Neural cell (in vitro differentiated cells): ENCODE measurements around the gene KLRC2. TPM values are rescaled to one million over a fixed set of nuclear protein-coding genes. Genes with fewer than 3 reads are reported as not detected.

ENCODE experiments used
- H2AFZ ChIP-seq: fragments of 200-600, 300-800 bp; sonication (generic), shearing (Covaris generic); 2 replicates; pipeline ENCODE4 v1.6.0; 2014; ENCODE audit warnings: low read depth, mild to moderate bottlenecking, antibody characterized with exemption, low read length, moderate library complexity
- H3F3A ChIP-seq: fragments of 200-600 bp; shearing (Covaris generic); 2 replicates; pipeline ENCODE4 v1.6.1; 2016; ENCODE audit warnings: mild to moderate bottlenecking, moderate library complexity, mixed read lengths, antibody characterized with exemption, low read length; ENCODE audit not compliant: insufficient read depth, poor library complexity, severe bottlenecking
- H3K27ac ChIP-seq: fragments of 200-600, 300-800 bp; sonication (generic), shearing (Covaris generic); 2 replicates; pipeline ENCODE4 v1.5.1; 2014; ENCODE audit warnings: mild to moderate bottlenecking, low read length, moderate library complexity
- H3K27me3 ChIP-seq: fragments of 300-800, 200-600 bp; sonication (generic), shearing (Covaris generic); 2 replicates; pipeline ENCODE4 v1.6.0; 2014; ENCODE audit warnings: mild to moderate bottlenecking, low read depth, low read length, moderate library complexity; ENCODE audit not compliant: insufficient read depth
- H3K36me3 ChIP-seq: fragments of 300-800, 200-600 bp; sonication (generic), shearing (Covaris generic); 2 replicates; pipeline ENCODE4 v1.5.1; 2014; ENCODE audit warnings: mild to moderate bottlenecking, antibody characterized with exemption, low read length, moderate library complexity; ENCODE audit not compliant: insufficient read depth
- H3K4me2 ChIP-seq: fragments of 300-800, 200-600 bp; sonication (generic), shearing (Covaris generic); 2 replicates; pipeline ENCODE4 v1.6.0; 2014; ENCODE audit warnings: mild to moderate bottlenecking, low read length
- H3K4me3 ChIP-seq: fragments of 300-800, 200-600 bp; sonication (generic), shearing (Covaris generic); 2 replicates; pipeline ENCODE4 v1.5.1; 2014; ENCODE audit warnings: mild to moderate bottlenecking, low read length, moderate library complexity
- H3K79me2 ChIP-seq: fragments of 200-600 bp; shearing (Covaris generic); replicated peaks from 2 replicates; pipeline ENCODE4 v1.6.0; 2014; ENCODE audit warnings: mild to moderate bottlenecking, low read length, moderate library complexity; ENCODE audit not compliant: insufficient read depth
- H3K9ac ChIP-seq: fragments of 300-800, 200-600 bp; sonication (generic), shearing (Covaris generic); 2 replicates; pipeline ENCODE4 v1.6.1; 2016; ENCODE audit warnings: mild to moderate bottlenecking, low read length, mixed read lengths
- H3K9me2 ChIP-seq: fragments of 200-600 bp; shearing (Covaris generic); 2 replicates; pipeline ENCODE4 v1.6.1; 2016; ENCODE audit warnings: mild to moderate bottlenecking, low read length, mixed read lengths; ENCODE audit not compliant: insufficient read depth
- H3K9me3 ChIP-seq: fragments of 200-600, 300-800 bp; sonication (generic), shearing (Covaris generic); 2 replicates; pipeline ENCODE4 v1.6.1; 2016; ENCODE audit warnings: mild to moderate bottlenecking, mixed run types, low read length, moderate library complexity, mixed read lengths
- H4K20me1 ChIP-seq: fragments of 200-600 bp; shearing (Covaris generic); 2 replicates; pipeline ENCODE4 v1.6.1; 2016; ENCODE audit warnings: mild to moderate bottlenecking, mixed run types; ENCODE audit not compliant: insufficient read depth
- CTCF ChIP-seq: fragments of 450-650 bp; IDR thresholded peaks from 2 replicates; pipeline ENCODE4 v1.5.1; 2014; ENCODE audit warnings: antibody characterized with exemption, mild to moderate bottlenecking, moderate library complexity; ENCODE audit not compliant: poor library complexity, severe bottlenecking
- EP300 ChIP-seq: fragments of 450-650 bp; conservative IDR thresholded peaks from 2 replicates; pipeline ENCODE4 v1.6.1; 2014; ENCODE audit warnings: antibody characterized with exemption, mild to moderate bottlenecking, moderate library complexity; ENCODE audit not compliant: poor library complexity, severe bottlenecking
- EZH2 ChIP-seq: fragments of 200-600, 300-800 bp; shearing (Covaris generic), sonication (generic); IDR thresholded peaks from 2 replicates; pipeline ENCODE4 v1.6.1; 2014; ENCODE audit warnings: antibody characterized with exemption, low read length, borderline replicate concordance, mild to moderate bottlenecking; ENCODE audit not compliant: insufficient read depth, poor library complexity, severe bottlenecking
- MXI1 ChIP-seq: fragments of 450-650 bp; conservative IDR thresholded peaks from 2 replicates; pipeline ENCODE4 v1.6.1; 2014; ENCODE audit warnings: antibody characterized with exemption, mild to moderate bottlenecking; ENCODE audit not compliant: poor library complexity, severe bottlenecking
- POLR2AphosphoS5 ChIP-seq: IDR thresholded peaks from 2 replicates; pipeline ENCODE4 v1.6.1; 2012
- RAD21 ChIP-seq: fragments of 450-650 bp; conservative IDR thresholded peaks from 2 replicates; pipeline ENCODE4 v1.6.1; 2014; ENCODE audit warnings: antibody characterized with exemption, mild to moderate bottlenecking, moderate library complexity
- SMC3 ChIP-seq: fragments of 450-650 bp; conservative IDR thresholded peaks from 2 replicates; pipeline ENCODE4 v1.6.1; 2014; ENCODE audit warnings: antibody characterized with exemption, mild to moderate bottlenecking, moderate library complexity; ENCODE audit not compliant: poor library complexity
- TAF1 ChIP-seq: IDR thresholded peaks from 2 replicates; pipeline ENCODE4 v1.6.1; 2012; ENCODE audit warnings: low read depth
- polyA plus RNA-seq: library from polyadenylated mRNA; depleted of rRNA; stranded (reverse); fragments of >200 nt; gene quantifications from 2 replicates; pipeline ENCODE4 v1.2.3, GENCODE V29; 2014
- TF ChIP-seq, protein P1 (sequence below): IDR thresholded peaks from 2 replicates; pipeline ENCODE4 v1.6.1; 2012; ENCODE audit warnings: borderline replicate concordance

KLRC2 gene
- polyA plus RNA-seq, 1 donor from 2014 or later: 3.7 TPM

DNA sequence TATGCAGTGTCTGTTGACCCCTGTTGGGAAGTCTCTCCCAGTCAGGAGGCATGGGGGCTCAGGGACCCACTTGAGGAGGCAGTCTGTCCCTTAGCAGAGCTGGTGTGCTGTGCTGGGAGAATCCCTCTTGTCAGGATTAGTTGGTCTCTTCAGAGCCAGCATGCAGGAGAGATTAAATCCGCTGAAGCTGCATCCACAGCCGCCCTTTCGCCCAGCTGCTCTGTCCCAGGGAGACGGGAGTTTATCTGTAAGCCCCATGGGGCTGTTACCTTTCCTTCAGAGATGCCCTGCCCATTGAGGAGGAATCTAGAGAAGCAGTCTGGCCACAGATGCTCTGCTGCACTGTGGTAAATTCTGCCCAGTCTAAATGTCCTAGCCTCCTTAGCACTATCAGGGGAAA, 30.5 kb upstream of the KLRC2 start:
- no peaks in the 10 kb centered on the region for H3K79me2 ChIP-seq
- no peaks in the 10 kb centered on the region for H3K36me3 ChIP-seq
- TF ChIP-seq TAF1 (no peak), POLR2AphosphoS5 (no peak), CTCF (no peak), EZH2 (no peak), SMC3 (no peak), RAD21 (no peak), MXI1 (no peak), EP300 (no peak)
- TF ChIP-seq, protein P1, sequence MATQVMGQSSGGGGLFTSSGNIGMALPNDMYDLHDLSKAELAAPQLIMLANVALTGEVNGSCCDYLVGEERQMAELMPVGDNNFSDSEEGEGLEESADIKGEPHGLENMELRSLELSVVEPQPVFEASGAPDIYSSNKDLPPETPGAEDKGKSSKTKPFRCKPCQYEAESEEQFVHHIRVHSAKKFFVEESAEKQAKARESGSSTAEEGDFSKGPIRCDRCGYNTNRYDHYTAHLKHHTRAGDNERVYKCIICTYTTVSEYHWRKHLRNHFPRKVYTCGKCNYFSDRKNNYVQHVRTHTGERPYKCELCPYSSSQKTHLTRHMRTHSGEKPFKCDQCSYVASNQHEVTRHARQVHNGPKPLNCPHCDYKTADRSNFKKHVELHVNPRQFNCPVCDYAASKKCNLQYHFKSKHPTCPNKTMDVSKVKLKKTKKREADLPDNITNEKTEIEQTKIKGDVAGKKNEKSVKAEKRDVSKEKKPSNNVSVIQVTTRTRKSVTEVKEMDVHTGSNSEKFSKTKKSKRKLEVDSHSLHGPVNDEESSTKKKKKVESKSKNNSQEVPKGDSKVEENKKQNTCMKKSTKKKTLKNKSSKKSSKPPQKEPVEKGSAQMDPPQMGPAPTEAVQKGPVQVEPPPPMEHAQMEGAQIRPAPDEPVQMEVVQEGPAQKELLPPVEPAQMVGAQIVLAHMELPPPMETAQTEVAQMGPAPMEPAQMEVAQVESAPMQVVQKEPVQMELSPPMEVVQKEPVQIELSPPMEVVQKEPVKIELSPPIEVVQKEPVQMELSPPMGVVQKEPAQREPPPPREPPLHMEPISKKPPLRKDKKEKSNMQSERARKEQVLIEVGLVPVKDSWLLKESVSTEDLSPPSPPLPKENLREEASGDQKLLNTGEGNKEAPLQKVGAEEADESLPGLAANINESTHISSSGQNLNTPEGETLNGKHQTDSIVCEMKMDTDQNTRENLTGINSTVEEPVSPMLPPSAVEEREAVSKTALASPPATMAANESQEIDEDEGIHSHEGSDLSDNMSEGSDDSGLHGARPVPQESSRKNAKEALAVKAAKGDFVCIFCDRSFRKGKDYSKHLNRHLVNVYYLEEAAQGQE: no peak
- H3K9ac ChIP-seq: no peak overlapping the region
- no peaks in the 10 kb centered on the region for H4K20me1 ChIP-seq
- no peak overlapping the region for H3K27ac ChIP-seq
- no peaks in the 10 kb centered on the region for H3F3A ChIP-seq
- no peak overlapping the region for H3K4me3 ChIP-seq
- H3K9me3 ChIP-seq: no peaks in the 10 kb centered on the region
- H3K27me3 ChIP-seq: no peaks in the 10 kb centered on the region
- H3K9me2 ChIP-seq: no peaks in the 10 kb centered on the region
- H2AFZ ChIP-seq: no peak overlapping the region
- no peak overlapping the region for H3K4me2 ChIP-seq

DNA sequence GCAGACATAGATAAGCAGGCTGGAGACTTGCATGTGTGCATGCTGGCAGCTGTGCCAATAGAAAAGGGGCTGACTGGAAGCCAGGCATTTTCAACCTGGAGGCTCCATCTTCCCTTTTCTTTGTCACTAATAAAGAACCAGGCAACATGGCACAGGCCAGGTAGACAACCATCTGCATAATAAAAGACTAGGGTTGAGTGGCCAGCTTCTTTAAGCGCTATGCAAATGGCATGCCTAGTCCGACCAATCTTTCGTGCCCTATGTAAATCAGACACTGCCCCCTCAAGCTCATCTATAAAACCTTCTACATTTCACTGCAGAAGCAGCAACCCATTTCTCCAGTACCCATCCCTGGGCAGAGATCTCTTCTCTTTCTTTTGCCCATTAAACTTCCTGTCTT, 21.9 kb upstream of the KLRC2 start:
- Histone ChIP-seq H4K20me1 (no peaks in the 10 kb centered on the region), H3K27me3 (no peaks in the 10 kb centered on the region), H3K9me3 (no peaks in the 10 kb centered on the region), H3K36me3 (no peaks in the 10 kb centered on the region), H3K4me2 (no peak overlapping the region), H3K4me3 (no peak overlapping the region), H3K27ac (no peak overlapping the region), H3K9me2 (no peaks in the 10 kb centered on the region), H3K9ac (no peak overlapping the region), H3K79me2 (no peaks in the 10 kb centered on the region), H2AFZ (no peak overlapping the region), H3F3A (no peaks in the 10 kb centered on the region)
- TF ChIP-seq RAD21 (no peak), MXI1 (no peak), CTCF (no peak), EZH2 (no peak), TAF1 (no peak), SMC3 (no peak), POLR2AphosphoS5 (no peak), EP300 (no peak)
- TF ChIP-seq, protein P1: no peak
